ENCODE measurements around the gene JSRP1. TPM values are rescaled to one million over a fixed set of nuclear protein-coding genes. Genes with fewer than 3 reads are reported as not detected.

JSRP1 gene
- total RNA-seq, 2 donors from 2014 or later: 0.73 TPM; not detected in 1

DNA sequence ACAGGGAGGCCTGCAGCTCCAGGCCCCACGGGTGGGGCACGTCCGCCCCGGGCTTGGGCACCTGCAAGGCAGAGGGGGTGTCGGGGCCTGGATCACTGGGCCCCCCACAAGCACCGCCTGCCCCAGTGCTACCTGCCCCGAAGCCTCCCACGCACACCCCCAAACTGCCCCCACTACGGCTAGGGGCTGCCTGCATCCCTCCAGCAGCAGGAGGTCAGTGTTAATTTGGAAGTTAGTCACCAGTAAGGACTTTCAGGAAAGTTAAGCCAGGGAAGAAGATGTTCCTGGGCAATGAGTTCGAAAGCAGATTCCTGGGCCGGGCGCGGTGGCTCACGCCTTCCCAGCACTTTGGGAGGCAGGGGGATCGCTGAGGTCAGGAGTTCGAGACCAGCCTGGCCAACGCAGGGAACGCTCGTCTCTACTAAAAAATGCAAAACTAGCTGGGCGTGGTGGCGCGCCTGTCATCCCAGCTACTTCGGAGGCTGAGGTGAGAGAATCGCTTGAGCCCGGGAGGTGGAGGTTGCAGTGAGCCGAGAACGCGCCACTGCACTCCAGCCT lies 20.3 kb upstream of the JSRP1 start:
- H3K27me3 Mint-ChIP-seq: no peaks in the 10 kb centered on the region
- peak overlapping the region in 1 of 2 donors; percentile 64 for H3K27ac Mint-ChIP-seq
- no peak for ATAC-seq
- H3K4me1 Mint-ChIP-seq (ENCODE audit: low read depth in 2 of 2): peaks cover 20 to 33% of the 10 kb centered on the region in 2 donors
- no peaks in the 10 kb centered on the region for H3K9me3 Mint-ChIP-seq
- peak; percentile 59 for DNase-seq (ENCODE audit: low spot score)
- H3K36me3 Mint-ChIP-seq: peaks cover 11% of the 10 kb centered on the region
- H3K4me3 Mint-ChIP-seq: no peak overlapping the region

GRCh38 chr19:2275588-2276428 lies 19.6 kb upstream of the JSRP1 start:
- Mint-ChIP-seq H3K9me3 (no peaks in the 10 kb centered on the region), H3K4me1 (ENCODE audit: low read depth in 2 of 2) (peaks cover 21 to 35% of the 10 kb centered on the region in 2 donors), H3K4me3 (no peak overlapping the region), H3K36me3 (peaks cover 12% of the 10 kb centered on the region), H3K27ac (no peak overlapping the region), H3K27me3 (no peaks in the 10 kb centered on the region)
- DNase-seq (ENCODE audit: low spot score) (no peak), ATAC-seq (no peak)

DNA sequence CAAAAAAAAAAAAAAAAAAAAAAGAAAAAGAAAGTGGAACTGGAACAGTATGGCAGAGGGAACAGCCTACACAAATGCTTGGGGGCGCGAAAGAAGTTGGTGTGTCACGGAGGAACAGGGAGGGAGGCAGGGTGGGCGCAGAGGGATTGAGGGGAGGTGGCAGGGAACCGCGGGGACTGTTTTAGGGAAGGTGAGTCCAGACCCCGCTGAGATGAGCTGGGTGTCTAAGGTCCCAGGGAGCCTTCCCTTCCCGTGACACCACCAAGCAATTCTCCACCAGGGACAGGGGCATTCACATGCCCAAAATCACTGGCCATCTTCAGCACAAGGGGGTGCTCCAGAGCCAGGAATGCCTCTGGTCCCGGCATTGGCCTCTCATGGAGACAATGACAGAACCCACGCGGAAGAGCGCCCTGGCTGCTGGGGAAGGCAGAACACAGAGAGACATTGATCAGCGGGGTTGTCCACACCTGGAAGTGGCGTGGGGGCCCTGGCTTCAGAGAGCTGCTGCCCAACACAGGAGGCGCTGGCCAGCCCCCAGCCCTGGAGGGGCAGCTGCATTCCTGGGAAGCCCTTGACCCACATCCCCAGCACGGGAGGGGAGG lies 18.8 kb upstream of the JSRP1 start:
- H3K27ac Mint-ChIP-seq: peak overlapping the region in 1 of 2 donors; percentile 90
- ATAC-seq (no peak), DNase-seq (ENCODE audit: low spot score) (no peak)

GRCh38 chr19:2274185-2274711 lies 18.0 kb upstream of the JSRP1 start:
- Mint-ChIP-seq H3K9me3 (no peaks in the 10 kb centered on the region), H3K27ac (peak overlapping the region; percentile 61 to 90), H3K4me1 (ENCODE audit: low read depth in 2 of 2) (peaks cover 21 to 35% of the 10 kb centered on the region in 2 donors), H3K4me3 (peak overlapping the region; percentile 94), H3K27me3 (no peaks in the 10 kb centered on the region), H3K36me3 (peaks cover 12% of the 10 kb centered on the region)
- ATAC-seq (no peak), DNase-seq (ENCODE audit: low spot score) (no peak)

More for the DNA sequence above, 18.8 kb upstream of the JSRP1 start:
- peaks cover 12% of the 10 kb centered on the region for H3K36me3 Mint-ChIP-seq
- H3K4me1 Mint-ChIP-seq (ENCODE audit: low read depth in 2 of 2): peaks cover 21 to 35% of the 10 kb centered on the region in 2 donors
- H3K4me3 Mint-ChIP-seq: no peak overlapping the region
- no peaks in the 10 kb centered on the region for H3K27me3 Mint-ChIP-seq
- H3K9me3 Mint-ChIP-seq: no peaks in the 10 kb centered on the region

DNA sequence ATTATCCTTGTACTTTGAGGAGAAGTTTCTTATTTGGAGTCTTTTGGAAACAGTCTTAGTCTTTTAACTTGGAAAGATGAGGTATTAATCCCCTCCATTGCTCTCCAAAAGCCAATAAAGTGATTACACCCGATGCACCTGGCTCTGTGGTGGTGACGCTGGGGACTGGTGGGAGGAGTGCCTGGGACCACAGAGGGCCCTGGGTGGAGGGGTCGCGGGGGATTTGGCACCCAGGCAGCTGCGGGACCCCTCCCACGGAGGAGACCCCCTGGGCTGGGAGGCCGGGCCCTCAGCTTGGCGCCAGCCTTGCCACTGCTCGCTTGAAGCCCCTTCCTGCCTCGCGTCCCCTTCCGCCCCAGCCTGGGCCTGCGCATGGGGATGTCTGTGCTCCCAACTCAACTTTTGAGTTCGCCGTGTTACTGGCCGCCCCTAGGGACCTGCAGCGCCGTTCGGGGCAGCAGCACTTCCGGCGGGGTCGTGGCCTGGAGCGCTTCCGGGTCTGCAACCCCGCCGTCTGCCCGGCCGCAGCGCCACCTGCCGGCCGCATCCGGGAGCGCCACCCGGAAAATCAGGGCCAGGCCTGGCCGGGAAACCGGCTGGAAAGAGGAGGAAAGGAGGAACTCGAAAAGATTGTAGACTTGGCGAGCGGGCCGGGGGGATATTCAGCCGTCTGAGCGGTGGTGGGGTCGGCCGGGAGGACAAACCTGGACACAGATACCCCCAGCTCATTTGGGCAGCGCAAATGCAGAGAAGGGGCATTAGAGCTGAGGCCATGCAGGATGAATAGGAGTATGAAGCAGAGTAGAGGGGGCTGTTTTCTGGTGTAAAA lies 17.4 kb upstream of the JSRP1 start:
- peaks cover 21 to 32% of the 10 kb centered on the region in 2 donors for H3K4me1 Mint-ChIP-seq (ENCODE audit: low read depth in 2 of 2)
- peaks cover 12% of the 10 kb centered on the region for H3K36me3 Mint-ChIP-seq
- no peaks in the 10 kb centered on the region for H3K9me3 Mint-ChIP-seq
- H3K27ac Mint-ChIP-seq: peak overlapping the region; percentile 61 to 90
- peak; percentile 87 for DNase-seq (ENCODE audit: low spot score)
- H3K4me3 Mint-ChIP-seq: peak overlapping the region; percentile 94
- H3K27me3 Mint-ChIP-seq: no peaks in the 10 kb centered on the region
- peak; percentile 43 to 64 for ATAC-seq

- no peaks in the 10 kb centered on the region for H3K9me3 Mint-ChIP-seq
- peak overlapping the region; percentile 94 for H3K4me3 Mint-ChIP-seq
- H3K27ac Mint-ChIP-seq: peak overlapping the region; percentile 87 to 90
- peak; percentile 60 for DNase-seq (ENCODE audit: low spot score)
- no peak for ATAC-seq
- peaks cover 21 to 26% of the 10 kb centered on the region in 2 donors for H3K4me1 Mint-ChIP-seq (ENCODE audit: low read depth in 2 of 2)
- H3K36me3 Mint-ChIP-seq: peaks cover 12% of the 10 kb centered on the region
- no peaks in the 10 kb centered on the region for H3K27me3 Mint-ChIP-seq
These were observed 15.3 kb upstream of the JSRP1 start for GRCh38 chr19:2271234-2272103.

DNA sequence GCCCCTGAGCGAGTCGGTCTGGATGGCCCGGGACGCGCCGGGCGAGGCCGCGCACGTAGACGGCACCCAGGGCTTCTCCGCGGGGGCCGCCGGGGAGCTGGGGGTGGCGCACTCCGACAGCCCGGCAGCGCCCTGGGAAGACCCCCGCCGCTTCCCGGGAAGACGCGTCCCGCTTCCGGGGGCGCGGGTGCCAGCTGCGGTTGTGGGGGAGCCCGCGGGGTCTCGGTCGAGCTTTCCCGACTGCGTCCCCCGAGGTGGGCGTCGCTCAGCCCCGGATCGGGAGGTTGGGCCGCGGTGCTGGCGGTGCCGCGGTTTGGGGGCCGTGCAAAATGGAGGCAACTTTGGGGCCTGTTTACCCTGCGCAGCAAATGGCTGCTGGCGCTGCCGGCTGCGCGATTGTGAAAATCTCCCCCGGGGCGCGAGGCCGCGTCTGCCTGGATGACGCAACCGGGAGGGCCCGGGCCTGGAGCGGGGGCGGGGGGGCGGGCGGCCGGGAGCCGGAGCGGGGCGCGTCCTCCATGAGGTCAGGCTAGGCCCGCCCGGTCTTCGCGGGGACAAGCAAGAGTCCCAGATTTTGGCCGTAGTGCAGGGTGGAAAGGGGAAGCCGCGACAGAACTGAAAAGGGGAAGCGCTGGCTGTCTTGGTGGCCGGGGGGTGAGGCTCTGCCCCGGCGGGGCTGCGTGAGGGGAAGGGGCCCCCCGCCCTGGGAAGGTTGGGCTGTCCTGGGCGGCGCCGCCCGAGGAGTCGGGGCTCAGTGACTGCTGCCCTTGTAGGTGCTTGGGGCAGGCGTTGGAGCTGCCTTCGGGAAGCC lies 14.4 kb upstream of the JSRP1 start:
- no peaks in the 10 kb centered on the region for H3K27me3 Mint-ChIP-seq
- peak overlapping the region; percentile 87 to 90 for H3K27ac Mint-ChIP-seq
- H3K36me3 Mint-ChIP-seq: peaks cover 12% of the 10 kb centered on the region
- peaks cover 21 to 26% of the 10 kb centered on the region in 2 donors for H3K4me1 Mint-ChIP-seq (ENCODE audit: low read depth in 2 of 2)
- ATAC-seq: peak; percentile 21 to 61
- peak overlapping the region; percentile 94 for H3K4me3 Mint-ChIP-seq
- DNase-seq (ENCODE audit: low spot score): peak; percentile 88
- no peaks in the 10 kb centered on the region for H3K9me3 Mint-ChIP-seq

DNA sequence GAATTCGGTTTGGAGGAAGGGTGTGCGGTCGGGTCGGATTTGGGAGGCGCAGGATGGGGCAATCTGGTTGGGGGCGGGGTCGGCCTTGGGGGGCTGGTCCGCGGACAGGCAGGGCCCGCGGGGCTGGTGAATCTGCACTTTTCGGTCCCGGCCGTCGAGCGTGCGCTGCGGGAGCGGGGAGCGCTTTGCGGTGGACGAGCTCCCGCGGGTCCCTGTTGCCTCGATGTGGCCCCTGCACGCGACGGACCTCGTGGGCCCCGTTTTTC lies 13.9 kb upstream of the JSRP1 start:
- Mint-ChIP-seq H3K27ac (peak overlapping the region; percentile 87), H3K9me3 (no peaks in the 10 kb centered on the region), H3K36me3 (peaks cover 12% of the 10 kb centered on the region), H3K4me3 (peak overlapping the region; percentile 94), H3K27me3 (no peaks in the 10 kb centered on the region), H3K4me1 (ENCODE audit: low read depth in 2 of 2) (peaks cover 21 to 25% of the 10 kb centered on the region in 2 donors)
- peak in 1 of 2 donors; percentile 4 for ATAC-seq
- peak; percentile 70 for DNase-seq (ENCODE audit: low spot score)

DNA sequence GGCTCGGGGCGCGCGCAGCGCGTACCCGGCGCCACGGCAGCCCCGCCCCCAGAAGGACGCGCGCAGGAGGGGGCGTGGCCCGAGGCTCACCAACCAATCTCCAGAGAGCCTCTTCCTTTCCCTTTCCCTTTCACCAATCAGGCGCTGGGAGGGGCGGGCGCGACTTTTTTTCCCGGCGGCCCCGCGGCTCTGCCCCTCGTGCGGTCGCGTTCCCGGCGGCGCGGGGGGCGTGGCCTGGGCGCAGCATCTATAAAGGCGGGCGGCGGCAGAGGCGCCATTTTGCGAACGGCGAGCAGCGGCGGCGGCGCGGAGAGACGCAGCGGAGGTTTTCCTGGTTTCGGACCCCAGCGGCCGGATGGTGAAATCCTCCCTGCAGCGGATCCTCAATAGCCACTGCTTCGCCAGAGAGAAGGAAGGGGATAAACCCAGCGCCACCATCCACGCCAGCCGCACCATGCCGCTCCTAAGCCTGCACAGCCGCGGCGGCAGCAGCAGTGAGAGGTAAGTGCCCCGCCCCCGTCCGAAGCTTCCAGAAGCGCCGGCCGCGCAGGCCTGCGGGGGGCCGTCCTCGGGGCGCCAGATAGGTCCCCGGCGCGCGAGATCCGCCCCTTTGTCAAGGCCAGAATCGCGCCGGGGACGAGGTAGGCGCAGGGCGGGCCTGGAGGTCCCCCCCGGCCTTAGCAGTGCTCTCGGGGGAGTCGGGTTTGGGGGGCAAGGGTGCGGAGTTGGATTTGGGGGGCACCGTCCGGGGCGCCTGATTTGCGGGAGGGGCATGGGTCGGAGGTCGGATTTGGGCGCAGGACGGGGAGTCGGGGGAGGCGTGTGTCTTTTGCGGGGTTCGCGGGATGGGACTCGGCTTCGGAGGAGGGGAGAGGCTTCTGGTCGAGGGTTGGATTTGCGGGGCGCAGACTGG lies 13.3 kb upstream of the JSRP1 start:
- ATAC-seq: peak; percentile 90
- Mint-ChIP-seq H3K27ac (peak overlapping the region; percentile 87), H3K4me3 (peak overlapping the region; percentile 94), H3K9me3 (no peaks in the 10 kb centered on the region), H3K27me3 (no peaks in the 10 kb centered on the region), H3K4me1 (ENCODE audit: low read depth in 2 of 2) (peaks cover 20 to 22% of the 10 kb centered on the region in 2 donors), H3K36me3 (peaks cover 12% of the 10 kb centered on the region)
- DNase-seq (ENCODE audit: low spot score): peak; percentile 100

- H3K4me3 Mint-ChIP-seq: peak overlapping the region; percentile 94
These were observed 12.6 kb upstream of the JSRP1 start for GRCh38 chr19:2268861-2269243.

GRCh38 chr19:2268480-2268830 lies 12.2 kb upstream of the JSRP1 start:
- H3K27me3 Mint-ChIP-seq: no peaks in the 10 kb centered on the region
- ATAC-seq (no peak), DNase-seq (ENCODE audit: low spot score) (no peak)
- peaks cover 10 to 13% of the 10 kb centered on the region in 2 donors for H3K4me1 Mint-ChIP-seq (ENCODE audit: low read depth in 2 of 2)
- no peaks in the 10 kb centered on the region for H3K9me3 Mint-ChIP-seq
- peaks cover 6% of the 10 kb centered on the region for H3K36me3 Mint-ChIP-seq
- peak overlapping the region; percentile 87 for H3K27ac Mint-ChIP-seq
- peak overlapping the region; percentile 94 for H3K4me3 Mint-ChIP-seq

More at GRCh38 chr19:2268861-2269243, 12.6 kb upstream of the JSRP1 start:
- no peak for ATAC-seq
- H3K4me1 Mint-ChIP-seq (ENCODE audit: low read depth in 2 of 2): peaks cover 14 to 16% of the 10 kb centered on the region in 2 donors
- peak overlapping the region; percentile 87 for H3K27ac Mint-ChIP-seq
- H3K27me3 Mint-ChIP-seq: no peaks in the 10 kb centered on the region
- peaks cover 8% of the 10 kb centered on the region for H3K36me3 Mint-ChIP-seq
- H3K9me3 Mint-ChIP-seq: no peaks in the 10 kb centered on the region
- DNase-seq (ENCODE audit: low spot score): no peak
